ENCODE data around the gene CCDC66. TPM values are rescaled to one million over a fixed set of nuclear protein-coding genes. Genes with fewer than 3 reads are reported as not detected.

Gene CCDC66
- total and polyA plus RNA-seq, 4 donors = 5.9 to 51.5 (median 22.4) TPM

- Histone ChIP-seq H3K36me3 (ENCODE audit: control insufficient read depth in 1 of 2, insufficient read depth in 2 of 2, low read length in 1 of 2) (peaks cover 0 to 3% of the 10 kb centered on the region in 2 donors), H3K4me3 (ENCODE audit: low read length in 2 of 2) (no peak overlapping the region), H3K27ac (ENCODE audit: low read depth in 1 of 2, low read length in 2 of 2) (no peak overlapping the region), H3K9me3 (ENCODE audit: control insufficient read depth, low read length) (peaks cover under 1% of the 10 kb centered on the region), H3K4me1 (ENCODE audit: control insufficient read depth in 1 of 2, insufficient read depth in 2 of 2, low read length in 2 of 2) (no peaks in the 10 kb centered on the region), H3K27me3 (ENCODE audit: control insufficient read depth in 1 of 2, insufficient read depth in 2 of 2, low read length in 1 of 2) (no peaks in the 10 kb centered on the region)
- WGBS, 2 donors = 90% methylated on average over 7 to 8 of the region's 8 CpGs
- ATAC-seq (ENCODE audit: low FRiP score) = no peak
- intact Hi-C loops (cut with DNase I) = no loop called here
- no peak for DNase-seq
Observed at GRCh38 chr3:56611364-56611763, 54.4 kb downstream of the CCDC66 start.

- no peaks in the 10 kb centered on the region for H3K27me3 ChIP-seq (ENCODE audit: control insufficient read depth in 1 of 2, insufficient read depth in 2 of 2, low read length in 1 of 2)
- DNase-seq (no peak), ATAC-seq (ENCODE audit: low FRiP score) (no peak)
- H3K4me1 ChIP-seq (ENCODE audit: control insufficient read depth in 1 of 2, insufficient read depth in 2 of 2, low read length in 2 of 2) = no peaks in the 10 kb centered on the region
- peaks cover 0 to 2% of the 10 kb centered on the region in 2 donors for H3K36me3 ChIP-seq (ENCODE audit: control insufficient read depth in 1 of 2, insufficient read depth in 2 of 2, low read length in 1 of 2)
- no peak overlapping the region for H3K27ac ChIP-seq (ENCODE audit: low read depth in 1 of 2, low read length in 2 of 2)
- 93 to 95% methylated on average over 6 of the region's 6 CpGs for WGBS, 2 donors
- no peaks in the 10 kb centered on the region for H3K9me3 ChIP-seq (ENCODE audit: control insufficient read depth, low read length)
- intact Hi-C loops (cut with DNase I) = no loop called here
- H3K4me3 ChIP-seq (ENCODE audit: low read length in 2 of 2) = no peak overlapping the region
Observed at GRCh38 chr3:56612146-56612545, 55.2 kb downstream of the CCDC66 start.

DNA sequence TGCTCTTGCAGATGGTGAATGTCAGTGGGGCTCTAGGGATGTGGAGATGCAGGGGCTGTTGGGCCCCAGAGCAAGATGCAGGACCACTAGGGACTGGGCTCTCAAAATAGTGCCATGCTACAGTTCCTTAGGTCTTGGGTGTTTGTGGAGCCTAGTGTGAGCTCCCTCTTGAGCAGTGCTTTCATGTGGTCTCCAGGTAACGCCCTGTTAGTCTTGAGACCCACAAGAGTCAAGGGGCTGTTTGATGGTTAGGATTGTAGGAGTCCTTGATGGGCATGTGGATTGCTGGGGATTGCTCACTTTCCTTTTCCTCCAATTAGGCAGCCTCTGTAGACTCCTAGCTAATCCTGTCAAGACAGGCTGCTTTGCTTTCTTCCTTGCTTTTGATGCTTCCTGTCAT, 56.0 kb downstream of the CCDC66 start:
- no peak for ATAC-seq (ENCODE audit: low FRiP score)
- Histone ChIP-seq H3K9me3 (ENCODE audit: control insufficient read depth, low read length) (no peaks in the 10 kb centered on the region), H3K27me3 (ENCODE audit: control insufficient read depth in 1 of 2, insufficient read depth in 2 of 2, low read length in 1 of 2) (no peaks in the 10 kb centered on the region), H3K4me1 (ENCODE audit: control insufficient read depth in 1 of 2, insufficient read depth in 2 of 2, low read length in 2 of 2) (no peaks in the 10 kb centered on the region), H3K36me3 (ENCODE audit: control insufficient read depth in 1 of 2, insufficient read depth in 2 of 2, low read length in 1 of 2) (peaks cover 0 to 2% of the 10 kb centered on the region in 2 donors), H3K4me3 (ENCODE audit: low read length in 2 of 2) (no peak overlapping the region), H3K27ac (ENCODE audit: low read depth in 1 of 2, low read length in 2 of 2) (no peak overlapping the region)
- WGBS, 2 donors = 88 to 100% methylated on average over 1 of the region's 1 CpG
- intact Hi-C loops (cut with DNase I) = no loop called here
- DNase-seq = no peak

DNA sequence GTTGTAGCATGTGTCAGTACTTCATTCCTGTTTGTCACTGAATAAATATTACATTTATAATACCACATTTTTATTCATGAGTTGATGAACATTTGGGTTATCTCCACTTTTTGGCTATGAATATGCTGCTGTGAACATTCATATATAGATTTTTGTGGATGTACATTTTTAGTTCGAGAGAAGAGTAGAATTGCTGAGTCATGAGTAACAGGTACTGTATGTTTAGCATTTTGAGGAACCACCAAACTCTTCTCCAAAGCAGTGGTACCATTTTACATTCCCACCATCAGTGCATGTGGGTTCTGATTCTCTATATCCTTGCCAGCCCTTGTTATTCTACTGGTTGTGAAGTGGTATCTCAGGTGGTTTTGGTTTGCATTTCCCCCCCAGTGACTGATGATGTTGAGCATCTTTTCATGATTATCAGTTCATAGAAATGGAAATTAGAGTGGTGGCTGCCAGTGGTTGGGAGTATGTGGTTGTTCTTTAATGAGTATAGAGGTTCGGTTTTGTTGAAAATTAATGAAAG, 59.6 kb downstream of the CCDC66 start:
- H3K9me3 ChIP-seq (ENCODE audit: control insufficient read depth, low read length) = no peaks in the 10 kb centered on the region
- no peak for ATAC-seq (ENCODE audit: low FRiP score)
- peaks cover 0 to 2% of the 10 kb centered on the region in 2 donors for H3K36me3 ChIP-seq (ENCODE audit: control insufficient read depth in 1 of 2, insufficient read depth in 2 of 2, low read length in 1 of 2)
- DNase-seq = no peak
- intact Hi-C loops (cut with DNase I) = no loop called here
- no peaks in the 10 kb centered on the region for H3K4me1 ChIP-seq (ENCODE audit: control insufficient read depth in 1 of 2, insufficient read depth in 2 of 2, low read length in 2 of 2)
- H3K27ac ChIP-seq (ENCODE audit: low read depth in 1 of 2, low read length in 2 of 2) = no peak overlapping the region
- 87 to 88% methylated on average over 2 of the region's 2 CpGs for WGBS, 2 donors
- H3K27me3 ChIP-seq (ENCODE audit: control insufficient read depth in 1 of 2, insufficient read depth in 2 of 2, low read length in 1 of 2) = no peaks in the 10 kb centered on the region
- no peak overlapping the region for H3K4me3 ChIP-seq (ENCODE audit: low read length in 2 of 2)

DNA sequence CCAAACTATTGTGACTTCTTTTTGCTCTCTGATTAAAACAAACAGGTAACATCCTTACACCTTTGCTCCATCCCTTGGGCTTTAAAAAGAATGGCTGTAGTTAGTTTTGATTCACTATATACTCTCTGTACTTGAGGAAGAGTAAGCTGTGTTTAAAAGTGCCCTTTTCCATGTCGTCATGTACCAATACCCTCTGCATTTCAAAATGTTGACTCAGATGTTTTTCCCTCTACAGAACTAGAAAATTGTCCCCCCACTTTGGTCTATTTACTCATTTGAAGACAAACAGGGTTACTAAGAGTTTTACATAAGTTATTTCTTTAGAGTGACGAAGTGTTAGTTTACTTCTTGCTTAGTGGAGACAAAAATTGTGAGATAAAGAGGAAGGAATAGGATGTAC, 63.4 kb downstream of the CCDC66 start:
- no peaks in the 10 kb centered on the region for H3K9me3 ChIP-seq (ENCODE audit: control insufficient read depth, low read length)
- no peaks in the 10 kb centered on the region for H3K36me3 ChIP-seq (ENCODE audit: control insufficient read depth in 1 of 2, insufficient read depth in 2 of 2, low read length in 1 of 2)
- 93 to 95% methylated on average over 2 of the region's 2 CpGs for WGBS, 2 donors
- intact Hi-C loops (cut with DNase I) = no loop called here
- DNase-seq = no peak
- no peak overlapping the region for H3K4me3 ChIP-seq (ENCODE audit: low read length in 2 of 2)
- H3K27me3 ChIP-seq (ENCODE audit: control insufficient read depth in 1 of 2, insufficient read depth in 2 of 2, low read length in 1 of 2) = no peaks in the 10 kb centered on the region
- no peaks in the 10 kb centered on the region for H3K4me1 ChIP-seq (ENCODE audit: control insufficient read depth in 1 of 2, insufficient read depth in 2 of 2, low read length in 2 of 2)
- no peak for ATAC-seq (ENCODE audit: low FRiP score)
- H3K27ac ChIP-seq (ENCODE audit: low read depth in 1 of 2, low read length in 2 of 2) = no peak overlapping the region

GRCh38 chr3:56621681-56622080, 64.7 kb downstream of the CCDC66 start:
- H3K36me3 ChIP-seq (ENCODE audit: control insufficient read depth in 1 of 2, insufficient read depth in 2 of 2, low read length in 1 of 2) = no peaks in the 10 kb centered on the region
- H3K27me3 ChIP-seq (ENCODE audit: control insufficient read depth in 1 of 2, insufficient read depth in 2 of 2, low read length in 1 of 2) = no peaks in the 10 kb centered on the region

DNA sequence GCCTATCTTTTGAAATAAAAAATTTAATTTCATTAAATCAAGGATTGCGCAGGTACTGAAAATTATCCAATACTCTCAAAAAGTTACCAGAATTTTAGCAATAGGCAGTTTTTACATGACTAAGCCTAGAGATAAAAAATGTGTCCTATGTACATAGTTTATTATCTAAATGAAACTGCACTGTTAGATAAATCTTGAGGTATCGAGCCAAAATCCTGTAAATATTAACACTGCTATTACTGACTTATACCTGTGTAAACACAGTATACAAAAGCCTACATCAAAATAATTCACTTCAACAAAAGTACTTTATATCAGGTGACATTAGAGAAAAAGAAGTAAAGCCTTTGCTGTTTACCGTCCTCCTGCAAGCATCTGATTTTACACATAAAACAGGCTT, 65.4 kb downstream of the CCDC66 start:
- intact Hi-C loops (cut with DNase I) = no loop called here
- Histone ChIP-seq H3K36me3 (ENCODE audit: control insufficient read depth in 1 of 2, insufficient read depth in 2 of 2, low read length in 1 of 2) (no peaks in the 10 kb centered on the region), H3K4me1 (ENCODE audit: control insufficient read depth in 1 of 2, insufficient read depth in 2 of 2, low read length in 2 of 2) (no peaks in the 10 kb centered on the region), H3K27me3 (ENCODE audit: control insufficient read depth in 1 of 2, insufficient read depth in 2 of 2, low read length in 1 of 2) (no peaks in the 10 kb centered on the region), H3K4me3 (ENCODE audit: low read length in 2 of 2) (no peak overlapping the region), H3K9me3 (ENCODE audit: control insufficient read depth, low read length) (no peaks in the 10 kb centered on the region), H3K27ac (ENCODE audit: low read depth in 1 of 2, low read length in 2 of 2) (no peak overlapping the region)
- WGBS, 2 donors = 88 to 89% methylated on average over 3 of the region's 3 CpGs
- no peak for ATAC-seq (ENCODE audit: low FRiP score)
- no peak for DNase-seq

More at GRCh38 chr3:56621681-56622080, 64.7 kb downstream of the CCDC66 start:
- intact Hi-C loops (cut with DNase I) = no loop called here
- ATAC-seq (ENCODE audit: low FRiP score) = no peak
- Histone ChIP-seq H3K9me3 (ENCODE audit: control insufficient read depth, low read length) (no peaks in the 10 kb centered on the region), H3K4me3 (ENCODE audit: low read length in 2 of 2) (no peak overlapping the region), H3K4me1 (ENCODE audit: control insufficient read depth in 1 of 2, insufficient read depth in 2 of 2, low read length in 2 of 2) (no peaks in the 10 kb centered on the region), H3K27ac (ENCODE audit: low read depth in 1 of 2, low read length in 2 of 2) (no peak overlapping the region)
- 43 to 48% methylated on average over 3 of the region's 3 CpGs for WGBS, 2 donors
- DNase-seq = no peak

DNA sequence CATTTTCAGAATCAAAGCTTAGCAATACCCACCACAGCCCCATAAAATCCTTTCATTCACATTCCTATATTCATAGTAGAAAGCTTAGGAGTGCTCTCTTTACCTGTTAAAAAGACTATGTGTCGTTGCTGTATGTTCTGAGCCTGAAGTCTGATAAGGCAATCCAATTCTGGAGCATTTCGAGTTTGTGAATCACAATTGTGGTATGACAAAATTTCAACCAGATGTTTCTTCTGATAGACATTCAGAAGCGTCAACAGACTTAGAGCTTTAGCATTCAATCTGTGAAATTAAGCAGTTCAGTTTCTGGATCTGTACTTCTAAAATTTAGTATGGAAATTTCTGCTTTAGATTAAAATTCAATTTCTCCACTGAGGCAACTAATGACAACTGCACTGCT, 67.8 kb downstream of the CCDC66 start:
- Histone ChIP-seq H3K4me3 (ENCODE audit: low read length in 2 of 2) (no peak overlapping the region), H3K27ac (ENCODE audit: low read depth in 1 of 2, low read length in 2 of 2) (no peak overlapping the region), H3K36me3 (ENCODE audit: control insufficient read depth in 1 of 2, insufficient read depth in 2 of 2, low read length in 1 of 2) (no peaks in the 10 kb centered on the region), H3K27me3 (ENCODE audit: control insufficient read depth in 1 of 2, insufficient read depth in 2 of 2, low read length in 1 of 2) (no peaks in the 10 kb centered on the region), H3K9me3 (ENCODE audit: control insufficient read depth, low read length) (no peaks in the 10 kb centered on the region), H3K4me1 (ENCODE audit: control insufficient read depth in 1 of 2, insufficient read depth in 2 of 2, low read length in 2 of 2) (no peaks in the 10 kb centered on the region)
- ATAC-seq (ENCODE audit: low FRiP score) = no peak
- 35 to 39% methylated on average over 3 of the region's 3 CpGs for WGBS, 2 donors
- DNase-seq = no peak
- intact Hi-C loops (cut with DNase I) = no loop called here

- Histone ChIP-seq H3K9me3 (ENCODE audit: control insufficient read depth, low read length) (no peaks in the 10 kb centered on the region), H3K36me3 (ENCODE audit: control insufficient read depth in 1 of 2, insufficient read depth in 2 of 2, low read length in 1 of 2) (peaks cover 0 to 2% of the 10 kb centered on the region in 2 donors), H3K27me3 (ENCODE audit: control insufficient read depth in 1 of 2, insufficient read depth in 2 of 2, low read length in 1 of 2) (no peaks in the 10 kb centered on the region), H3K4me3 (ENCODE audit: low read length in 2 of 2) (no peak overlapping the region), H3K4me1 (ENCODE audit: control insufficient read depth in 1 of 2, insufficient read depth in 2 of 2, low read length in 2 of 2) (no peaks in the 10 kb centered on the region), H3K27ac (ENCODE audit: low read depth in 1 of 2, low read length in 2 of 2) (no peak overlapping the region)
- intact Hi-C loops (cut with DNase I) = no loop called here
- no peak for DNase-seq
- ATAC-seq (ENCODE audit: low FRiP score) = no peak
- WGBS, 2 donors = 93 to 96% methylated on average over 2 of the region's 2 CpGs
Observed at GRCh38 chr3:56629047-56629446, 72.1 kb downstream of the CCDC66 start.
